Fibroblast of the aortic adventitia (primary cell): ENCODE data around the gene EMD. TPM values are rescaled to one million over a fixed set of nuclear protein-coding genes. Genes with fewer than 3 reads are reported as not detected.

Experiments
- DNase-seq: peaks from one replicate; pipeline ENCODE4 v3.0.0-alpha.2; 2010; ENCODE audit warnings: low read depth
- H3K4me3 ChIP-seq: 2 replicates; pipeline ENCODE4 v1.5.1; 2011; ENCODE audit warnings: low read depth, mild to moderate bottlenecking, control low read depth, low read length, moderate library complexity
- CTCF ChIP-seq: IDR thresholded peaks from 2 replicates; pipeline ENCODE4 v1.5.1; 2011; ENCODE audit warnings: mild to moderate bottlenecking, low read length, control low read depth, inconsistent platforms; ENCODE audit not compliant: insufficient read depth
- total RNA-seq: library from RNA; depleted of rRNA; stranded (reverse); fragments of >200 nt; gene quantifications from 2 replicates; pipeline ENCODE4 v1.2.3, GENCODE V29; 2012; ENCODE audit warnings: low replicate concordance

EMD gene
- total RNA-seq, 1 donor, result 29.9 TPM

- no peak overlapping the region for H3K4me3 ChIP-seq
- no peak for DNase-seq
- TF ChIP-seq CTCF, result no peak
Observed at GRCh38 chrX:154352012-154352401, 27.1 kb upstream of the EMD start.

- no peak for TF ChIP-seq CTCF
- DNase-seq, result no peak
- H3K4me3 ChIP-seq, result no peak overlapping the region
Observed at GRCh38 chrX:154352466-154352865, 26.6 kb upstream of the EMD start.

- TF ChIP-seq CTCF, result no peak
- no peak overlapping the region for H3K4me3 ChIP-seq
- DNase-seq, result no peak
Observed at GRCh38 chrX:154353172-154353843, 25.8 kb upstream of the EMD start.

- no peak for TF ChIP-seq CTCF
- H3K4me3 ChIP-seq, result no peak overlapping the region
- DNase-seq, result no peak
Observed at GRCh38 chrX:154354013-154354412, 25.1 kb upstream of the EMD start.

GRCh38 chrX:154354516-154354915, 24.6 kb upstream of the EMD start:
- no peak for TF ChIP-seq CTCF
- H3K4me3 ChIP-seq, result no peak overlapping the region
- DNase-seq, result no peak

- no peak for TF ChIP-seq CTCF
- no peak overlapping the region for H3K4me3 ChIP-seq
- DNase-seq, result no peak
Observed at GRCh38 chrX:154355094-154355775, 23.9 kb upstream of the EMD start.
